CD4-positive, alpha-beta T cell treated with Interleukin-6 for 4 hours (primary cell): ENCODE measurements around the gene ZZZ3.
"Not testable (repeated sequence)": the region's sequence is repeated elsewhere in the genome, so short reads cannot be mapped to it uniquely, and the experiment has no call there.

Source experiments
- DNase-seq: peaks from one replicate; pipeline ENCODE4 v3.0.0-alpha.2; 2020; ENCODE audit warnings: mixed read lengths

The ZZZ3 gene

GRCh38 chr1:77682460-77683159 lies at the start of gene ZZZ3:
Gene ZZZ3 (minus strand): TSS chr1:77682658. CDS start chr1:77633354, 49,304 bp downstream.
- peak; percentile 92 for DNase-seq

- DNase-seq = no peak
Measured at GRCh38 chr1:77732090-77732489, 49.6 kb upstream of the ZZZ3 start.

GRCh38 chr1:77725706-77726105 lies 43.2 kb upstream of the ZZZ3 start:
- no peak for DNase-seq

GRCh38 chr1:77718181-77718580 lies 35.7 kb upstream of the ZZZ3 start:
- no peak for DNase-seq

- no peak for DNase-seq
Measured at GRCh38 chr1:77716065-77716464, 33.6 kb upstream of the ZZZ3 start.

- no peak for DNase-seq
Measured at GRCh38 chr1:77709727-77710126, 27.3 kb upstream of the ZZZ3 start.

GRCh38 chr1:77706321-77706720 lies 23.9 kb upstream of the ZZZ3 start:
- no peak for DNase-seq

- DNase-seq = no peak
Measured at GRCh38 chr1:77704736-77705135, 22.3 kb upstream of the ZZZ3 start.

GRCh38 chr1:77699673-77700072 lies 17.2 kb upstream of the ZZZ3 start:
- not testable (repeated sequence) for DNase-seq

- no peak for DNase-seq
Measured at GRCh38 chr1:77697441-77697840, 15.0 kb upstream of the ZZZ3 start.

GRCh38 chr1:77688939-77689338 lies 6.5 kb upstream of the ZZZ3 start:
- no peak for DNase-seq

- DNase-seq = peak; percentile 40
Measured at GRCh38 chr1:77687519-77687906, 5.1 kb upstream of the ZZZ3 start.

GRCh38 chr1:77686796-77687518 lies 4.5 kb upstream of the ZZZ3 start:
- DNase-seq = no peak

GRCh38 chr1:77683160-77684148 lies 996 bp upstream of the ZZZ3 start:
- DNase-seq = peak; percentile 93

- no peak for DNase-seq
Measured at GRCh38 chr1:77680173-77680572, 2.3 kb downstream of the ZZZ3 start.

GRCh38 chr1:77678660-77679610 lies 3.5 kb downstream of the ZZZ3 start:
- no peak for DNase-seq

- not testable (repeated sequence) for DNase-seq
Measured at GRCh38 chr1:77674807-77675206, 7.7 kb downstream of the ZZZ3 start.

GRCh38 chr1:77673716-77674355 lies 8.6 kb downstream of the ZZZ3 start:
- DNase-seq = no peak

GRCh38 chr1:77673030-77673429 lies 9.4 kb downstream of the ZZZ3 start:
- no peak for DNase-seq

- no peak for DNase-seq
Measured at GRCh38 chr1:77672374-77672773, 10.1 kb downstream of the ZZZ3 start.

- no peak for DNase-seq
Measured at GRCh38 chr1:77671836-77672235, 10.6 kb downstream of the ZZZ3 start.

GRCh38 chr1:77670330-77670729 lies 12.1 kb downstream of the ZZZ3 start:
- DNase-seq = no peak
